Measurements from ENCODE around the gene IFNAR1.
"Not testable (repeated sequence)": the region's sequence is repeated elsewhere in the genome, so short reads cannot be mapped to it uniquely, and the experiment has no call there.

IFNAR1 gene

GRCh38 chr21:33377221-33377920 lies 52.6 kb downstream of the IFNAR1 start:
- no peak for DNase-seq (ENCODE audit: low spot score)

GRCh38 chr21:33378081-33378480 lies 53.3 kb downstream of the IFNAR1 start:
- DNase-seq (ENCODE audit: low spot score) = no peak

GRCh38 chr21:33379934-33380333 lies 55.2 kb downstream of the IFNAR1 start:
- not testable (repeated sequence) for DNase-seq (ENCODE audit: low spot score)

- DNase-seq (ENCODE audit: low spot score) = peak; percentile 26
These were observed 55.8 kb downstream of the IFNAR1 start for GRCh38 chr21:33380483-33380998.

GRCh38 chr21:33381381-33381780 lies 56.6 kb downstream of the IFNAR1 start:
- not testable (repeated sequence) for DNase-seq (ENCODE audit: low spot score)

- peak; percentile 17 for DNase-seq (ENCODE audit: low spot score)
These were observed 58.5 kb downstream of the IFNAR1 start for GRCh38 chr21:33383056-33383888.

- DNase-seq (ENCODE audit: low spot score) = no peak
These were observed 60.1 kb downstream of the IFNAR1 start for GRCh38 chr21:33384841-33385331.

- DNase-seq (ENCODE audit: low spot score) = no peak
These were observed 61.5 kb downstream of the IFNAR1 start for GRCh38 chr21:33386222-33386784.

GRCh38 chr21:33387294-33387693 lies 62.5 kb downstream of the IFNAR1 start:
- DNase-seq (ENCODE audit: low spot score) = no peak

GRCh38 chr21:33388188-33388587 lies 63.4 kb downstream of the IFNAR1 start:
- DNase-seq (ENCODE audit: low spot score) = no peak

- DNase-seq (ENCODE audit: low spot score) = no peak
These were observed 65.7 kb downstream of the IFNAR1 start for GRCh38 chr21:33390479-33390878.

GRCh38 chr21:33391656-33392055 lies 66.9 kb downstream of the IFNAR1 start:
- no peak for DNase-seq (ENCODE audit: low spot score)

GRCh38 chr21:33392284-33392985 lies 67.7 kb downstream of the IFNAR1 start:
- no peak for DNase-seq (ENCODE audit: low spot score)

- DNase-seq (ENCODE audit: low spot score) = no peak
These were observed 68.6 kb downstream of the IFNAR1 start for GRCh38 chr21:33393348-33393747.

GRCh38 chr21:33394260-33394659 lies 69.5 kb downstream of the IFNAR1 start:
- no peak for DNase-seq (ENCODE audit: low spot score)

GRCh38 chr21:33395891-33396331 lies 71.1 kb downstream of the IFNAR1 start:
- DNase-seq (ENCODE audit: low spot score) = no peak

GRCh38 chr21:33396436-33396835 lies 71.7 kb downstream of the IFNAR1 start:
- DNase-seq (ENCODE audit: low spot score) = no peak

GRCh38 chr21:33396951-33397350 lies 72.2 kb downstream of the IFNAR1 start:
- DNase-seq (ENCODE audit: low spot score) = no peak

- DNase-seq (ENCODE audit: low spot score) = no peak
These were observed 72.9 kb downstream of the IFNAR1 start for GRCh38 chr21:33397717-33398116.

- no peak for DNase-seq (ENCODE audit: low spot score)
These were observed 73.6 kb downstream of the IFNAR1 start for GRCh38 chr21:33398361-33398760.

- DNase-seq (ENCODE audit: low spot score) = no peak
These were observed 76.8 kb downstream of the IFNAR1 start for GRCh38 chr21:33401630-33401992.
